GM19372 (cell line): ENCODE data around the gene VPS37D.
"Not testable (repeated sequence)": the region's sequence is repeated elsewhere in the genome, so short reads cannot be mapped to it uniquely, and the experiment has no call there.

Experiments used
- ATAC-seq: cut with Tn5 transposase; IDR thresholded peaks from one replicate; pipeline ENCODE4 v1.9.1; 2021; ENCODE audit warnings: mild to moderate bottlenecking, low read depth, moderate library complexity; ENCODE audit not compliant: unreplicated experiment

VPS37D gene

GRCh38 chr7:73667344-73668102 lies at the start of gene VPS37D:
Gene VPS37D (plus strand): TSS chr7:73667831. CDS start chr7:73667959, 128 bp downstream.
- ATAC-seq = peak; percentile 96

GRCh38 chr7:73618538-73618937 lies 49.1 kb upstream of the VPS37D start:
- no peak for ATAC-seq

GRCh38 chr7:73619394-73619793 lies 48.2 kb upstream of the VPS37D start:
- ATAC-seq = not testable (repeated sequence)

- no peak for ATAC-seq
Observed at GRCh38 chr7:73621168-73622063, 46.2 kb upstream of the VPS37D start.

- ATAC-seq = no peak
Observed at GRCh38 chr7:73622527-73622908, 45.1 kb upstream of the VPS37D start.

GRCh38 chr7:73622909-73623797 lies 44.5 kb upstream of the VPS37D start:
- no peak for ATAC-seq

GRCh38 chr7:73623798-73624668 lies 43.6 kb upstream of the VPS37D start, which contains the start of gene MLXIPL:
Gene MLXIPL (minus strand): TSS chr7:73624522. CDS start chr7:73624492, 30 bp downstream.
- no peak for ATAC-seq

GRCh38 chr7:73624669-73625001 lies 43.0 kb upstream of the VPS37D start:
- ATAC-seq = no peak

GRCh38 chr7:73625276-73625675 lies 42.4 kb upstream of the VPS37D start:
- ATAC-seq = no peak

GRCh38 chr7:73626814-73627213 lies 40.8 kb upstream of the VPS37D start:
- ATAC-seq = no peak

- no peak for ATAC-seq
Observed at GRCh38 chr7:73628504-73628903, 39.1 kb upstream of the VPS37D start.

GRCh38 chr7:73631558-73631957 lies 36.1 kb upstream of the VPS37D start:
- ATAC-seq = no peak

GRCh38 chr7:73633323-73633722 lies 34.3 kb upstream of the VPS37D start:
- ATAC-seq = no peak

GRCh38 chr7:73633844-73634243 lies 33.8 kb upstream of the VPS37D start:
- no peak for ATAC-seq

GRCh38 chr7:73635428-73636200 lies 32.0 kb upstream of the VPS37D start:
- ATAC-seq = no peak

GRCh38 chr7:73638911-73639310 lies 28.7 kb upstream of the VPS37D start:
- no peak for ATAC-seq

- ATAC-seq = no peak
Observed at GRCh38 chr7:73642834-73643233, 24.8 kb upstream of the VPS37D start.

- ATAC-seq = no peak
Observed at GRCh38 chr7:73644688-73645286, 22.8 kb upstream of the VPS37D start.
